Measurements from ENCODE around the gene SP1. TPM values are rescaled to one million over a fixed set of nuclear protein-coding genes. Genes with fewer than 3 reads are reported as not detected.

Gene SP1
- 16.9 to 28.2 TPM (median 22.8 TPM) in 5 replicates for total RNA-seq (2022; extraction: Qiagen RNA extraction; ENCODE audit: low read depth)

GRCh38 chr12:53380104-53380793 is at the start of gene SP1:
TSS of gene SP1 (plus strand) at chr12:53380176. CDS start at chr12:53380292, 116 bp downstream.

DNA sequence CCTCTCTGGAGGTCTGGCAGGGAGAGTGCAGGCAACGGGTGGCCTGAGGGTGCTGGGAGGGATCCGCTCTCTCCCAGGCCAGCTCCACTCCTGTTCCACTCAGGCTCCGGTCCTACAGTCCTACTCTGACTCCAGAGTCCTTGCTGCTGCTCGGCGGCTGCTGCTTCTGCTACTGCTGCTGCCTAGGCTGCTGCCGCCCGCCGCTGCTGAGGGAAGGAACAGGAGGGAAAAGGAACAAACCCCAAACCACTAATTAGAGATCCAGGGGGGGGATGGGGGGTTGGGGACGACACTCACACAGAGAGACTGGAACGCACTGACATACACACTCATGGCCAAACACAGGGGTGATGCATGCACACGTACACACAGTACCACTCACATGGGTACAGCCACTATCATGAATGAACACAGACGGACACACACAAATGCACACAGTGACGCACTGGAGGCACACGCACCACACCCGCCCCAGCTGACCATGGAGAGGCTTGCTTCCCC is 43.7 kb upstream of the SP1 start, which contains the start of gene SP7:
SP7 (minus strand) TSS at position 174 of the 501 bp plus-strand sequence. CDS start 708 bp downstream, outside the sequence.

DNA sequence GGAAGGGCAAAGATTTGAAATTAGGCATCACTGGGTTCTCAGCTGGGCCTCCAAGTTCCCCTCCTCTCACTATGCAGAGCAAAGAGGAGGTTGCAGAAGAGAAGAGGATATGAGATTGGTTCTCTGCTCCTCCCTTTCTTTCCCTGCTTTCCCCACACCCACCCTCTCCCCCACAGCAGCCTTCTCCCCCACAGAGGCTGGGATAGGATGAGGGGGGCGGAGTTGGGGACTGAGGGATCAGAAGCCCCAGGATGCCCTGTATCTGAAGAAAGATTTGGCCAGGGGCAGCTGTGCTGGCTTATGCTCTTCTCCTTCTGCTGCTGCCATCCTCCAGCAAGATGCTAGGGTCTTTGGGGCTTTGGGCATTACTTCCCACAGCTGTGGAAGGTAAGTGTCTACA is 43.6 kb downstream of the SP1 start, which contains the start of gene AMHR2:
AMHR2 (plus strand) TSS at position 259 of the 400 bp plus-strand sequence; CDS start at position 339, 80 bp downstream.

GRCh38 chr12:53441040-53441833 is 61.3 kb downstream of the SP1 start, which contains the start of gene PRR13:
TSS of gene PRR13 (plus strand) at chr12:53441734. CDS start at chr12:53442715, 981 bp downstream.

GRCh38 chr12:53451661-53452158 is 71.7 kb downstream of the SP1 start, which contains the start of gene PCBP2:
TSS of gene PCBP2 (plus strand) at chr12:53452102. CDS start at chr12:53454801, 2,699 bp downstream.

Other genes with a start within 250 kb of the SP1 start
- 14.2 to 19.0 TPM (median 15.8 TPM) in 5 replicates for gene ZNF740, start 199.5 kb upstream of the SP1 start, total RNA-seq (2022; extraction: Qiagen RNA extraction; ENCODE audit: low read depth)
- gene CSAD, start 199.3 kb upstream of the SP1 start, total RNA-seq (2022; extraction: Qiagen RNA extraction; ENCODE audit: low read depth) = 3.1 to 10.9 TPM (median 7.6 TPM) in 5 replicates
- 0.35 to 0.95 TPM (median 0.41 TPM) in 5 replicates for gene ITGB7, start 172.9 kb upstream of the SP1 start, total RNA-seq (2022; extraction: Qiagen RNA extraction; ENCODE audit: low read depth)
- 19.7 to 30.7 TPM (median 29.4 TPM) in 5 replicates for gene RARG, start 148.0 kb upstream of the SP1 start, total RNA-seq (2022; extraction: Qiagen RNA extraction; ENCODE audit: low read depth)
- 10.5 to 24.6 TPM (median 22.1 TPM) in 5 replicates for gene ESPL1, start 111.9 kb upstream of the SP1 start, total RNA-seq (2022; extraction: Qiagen RNA extraction; ENCODE audit: low read depth)
- 459 to 605 TPM (median 496 TPM) in 5 replicates for gene PFDN5, start 84.6 kb upstream of the SP1 start, total RNA-seq (2022; extraction: Qiagen RNA extraction; ENCODE audit: low read depth)
- gene MYG1, start 80.5 kb upstream of the SP1 start, total RNA-seq (2022; extraction: Qiagen RNA extraction; ENCODE audit: low read depth) = 66.3 to 92.7 TPM (median 86.6 TPM) in 5 replicates
- gene AAAS, start 58.6 kb upstream of the SP1 start, total RNA-seq (2022; extraction: Qiagen RNA extraction; ENCODE audit: low read depth) = 66.2 to 81.3 TPM (median 77.4 TPM) in 5 replicates
- not detected in 5 replicates for gene SP7, start 43.8 kb upstream of the SP1 start, total RNA-seq (2022; extraction: Qiagen RNA extraction; ENCODE audit: low read depth)
- 0.88 to 2.1 TPM (median 1.3 TPM) in 5 replicates for gene AMHR2, start 43.7 kb downstream of the SP1 start, total RNA-seq (2022; extraction: Qiagen RNA extraction; ENCODE audit: low read depth)
- gene PRR13, start 61.6 kb downstream of the SP1 start, total RNA-seq (2022; extraction: Qiagen RNA extraction; ENCODE audit: low read depth) = 282 to 366 TPM (median 357 TPM) in 5 replicates
- 612 to 699 TPM (median 657 TPM) in 5 replicates for gene PCBP2, start 71.9 kb downstream of the SP1 start, total RNA-seq (2022; extraction: Qiagen RNA extraction; ENCODE audit: low read depth)
- gene MAP3K12, start 119.3 kb downstream of the SP1 start, total RNA-seq (2022; extraction: Qiagen RNA extraction; ENCODE audit: low read depth) = 6.7 to 19.4 TPM (median 16.0 TPM) in 5 replicates
- 35.6 to 63.5 TPM (median 55.9 TPM) in 5 replicates for gene TARBP2, start 121.1 kb downstream of the SP1 start, total RNA-seq (2022; extraction: Qiagen RNA extraction; ENCODE audit: low read depth)
- gene NPFF, start 127.3 kb downstream of the SP1 start, total RNA-seq (2022; extraction: Qiagen RNA extraction; ENCODE audit: low read depth) = not detected in 5 replicates
- gene ATF7, start 246.2 kb downstream of the SP1 start, total RNA-seq (2022; extraction: Qiagen RNA extraction; ENCODE audit: low read depth) = 17.8 to 26.2 TPM (median 19.5 TPM) in 5 replicates